Eye (tissue), 1 donor: ENCODE results near the gene CD2AP.
"Not testable (repeated sequence)": the region's sequence is repeated elsewhere in the genome, so short reads cannot be mapped to it uniquely, and the experiment has no call there.

Source experiments
- DNase-seq: peaks from one replicate; pipeline ENCODE4 v3.0.0-alpha.2; 2015

The CD2AP gene, protein sequence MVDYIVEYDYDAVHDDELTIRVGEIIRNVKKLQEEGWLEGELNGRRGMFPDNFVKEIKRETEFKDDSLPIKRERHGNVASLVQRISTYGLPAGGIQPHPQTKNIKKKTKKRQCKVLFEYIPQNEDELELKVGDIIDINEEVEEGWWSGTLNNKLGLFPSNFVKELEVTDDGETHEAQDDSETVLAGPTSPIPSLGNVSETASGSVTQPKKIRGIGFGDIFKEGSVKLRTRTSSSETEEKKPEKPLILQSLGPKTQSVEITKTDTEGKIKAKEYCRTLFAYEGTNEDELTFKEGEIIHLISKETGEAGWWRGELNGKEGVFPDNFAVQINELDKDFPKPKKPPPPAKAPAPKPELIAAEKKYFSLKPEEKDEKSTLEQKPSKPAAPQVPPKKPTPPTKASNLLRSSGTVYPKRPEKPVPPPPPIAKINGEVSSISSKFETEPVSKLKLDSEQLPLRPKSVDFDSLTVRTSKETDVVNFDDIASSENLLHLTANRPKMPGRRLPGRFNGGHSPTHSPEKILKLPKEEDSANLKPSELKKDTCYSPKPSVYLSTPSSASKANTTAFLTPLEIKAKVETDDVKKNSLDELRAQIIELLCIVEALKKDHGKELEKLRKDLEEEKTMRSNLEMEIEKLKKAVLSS

DNA sequence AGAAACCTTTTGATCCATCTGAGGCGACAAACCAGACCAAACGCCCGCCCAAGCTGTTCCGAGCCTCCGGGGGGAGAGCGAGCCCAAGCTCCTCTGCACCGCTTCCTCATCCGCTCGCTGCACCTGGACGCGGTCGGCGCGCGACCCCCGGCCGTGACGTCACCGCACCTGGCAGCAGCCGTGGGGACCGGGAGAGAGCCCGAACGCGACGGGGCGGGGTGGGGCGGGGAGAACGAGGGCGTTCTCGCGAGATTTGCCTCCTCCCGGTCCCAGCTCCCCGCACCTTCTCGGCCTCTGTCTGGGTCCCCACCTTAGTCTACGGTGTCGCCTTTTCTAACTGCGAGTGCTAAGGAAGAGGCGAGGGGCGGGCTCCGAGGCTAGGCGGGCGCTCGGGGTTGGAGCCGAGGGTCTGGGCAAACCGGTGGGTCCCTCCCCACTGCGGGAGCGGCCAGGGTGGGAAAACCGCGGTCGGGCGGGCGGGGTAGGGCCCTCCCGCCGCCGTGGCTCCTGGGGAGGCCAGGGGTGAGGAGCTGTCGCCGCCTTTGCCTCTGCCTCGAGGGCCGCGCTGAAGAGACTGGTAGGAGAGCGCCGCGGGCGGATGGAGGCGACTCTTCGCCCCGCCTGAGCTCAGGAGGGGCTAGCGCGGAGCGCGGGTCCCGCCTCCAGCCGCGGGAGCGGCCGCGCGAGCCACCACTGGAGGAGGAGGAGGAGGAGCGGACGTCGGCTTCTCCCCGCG lies at the start of gene CD2AP:
Gene CD2AP, plus strand, starts transcription at position 293 of the 736 bp plus-strand sequence. CDS start 456 bp downstream, outside the sequence.
- DNase-seq = peak; percentile 95

DNA sequence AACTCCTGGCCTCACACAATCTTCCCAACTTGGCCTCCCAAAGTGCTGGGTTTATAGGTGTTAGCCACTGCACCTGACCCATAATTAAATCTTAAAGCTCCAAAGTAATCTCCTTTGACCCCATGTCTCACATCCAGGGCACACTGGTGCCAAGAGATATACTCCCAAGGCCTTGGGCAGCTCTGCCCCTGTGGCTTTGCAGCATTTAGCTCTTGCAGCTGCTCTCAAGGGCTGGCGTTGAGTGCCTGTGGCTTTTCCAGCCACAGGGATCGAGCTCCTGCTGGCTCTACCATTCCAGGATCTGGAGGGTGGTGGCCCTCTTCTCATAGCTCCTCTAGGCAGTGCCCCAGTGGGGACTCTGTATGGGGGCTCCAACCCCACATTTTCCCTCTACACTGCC lies 49.3 kb upstream of the CD2AP start:
- no peak for DNase-seq

DNA sequence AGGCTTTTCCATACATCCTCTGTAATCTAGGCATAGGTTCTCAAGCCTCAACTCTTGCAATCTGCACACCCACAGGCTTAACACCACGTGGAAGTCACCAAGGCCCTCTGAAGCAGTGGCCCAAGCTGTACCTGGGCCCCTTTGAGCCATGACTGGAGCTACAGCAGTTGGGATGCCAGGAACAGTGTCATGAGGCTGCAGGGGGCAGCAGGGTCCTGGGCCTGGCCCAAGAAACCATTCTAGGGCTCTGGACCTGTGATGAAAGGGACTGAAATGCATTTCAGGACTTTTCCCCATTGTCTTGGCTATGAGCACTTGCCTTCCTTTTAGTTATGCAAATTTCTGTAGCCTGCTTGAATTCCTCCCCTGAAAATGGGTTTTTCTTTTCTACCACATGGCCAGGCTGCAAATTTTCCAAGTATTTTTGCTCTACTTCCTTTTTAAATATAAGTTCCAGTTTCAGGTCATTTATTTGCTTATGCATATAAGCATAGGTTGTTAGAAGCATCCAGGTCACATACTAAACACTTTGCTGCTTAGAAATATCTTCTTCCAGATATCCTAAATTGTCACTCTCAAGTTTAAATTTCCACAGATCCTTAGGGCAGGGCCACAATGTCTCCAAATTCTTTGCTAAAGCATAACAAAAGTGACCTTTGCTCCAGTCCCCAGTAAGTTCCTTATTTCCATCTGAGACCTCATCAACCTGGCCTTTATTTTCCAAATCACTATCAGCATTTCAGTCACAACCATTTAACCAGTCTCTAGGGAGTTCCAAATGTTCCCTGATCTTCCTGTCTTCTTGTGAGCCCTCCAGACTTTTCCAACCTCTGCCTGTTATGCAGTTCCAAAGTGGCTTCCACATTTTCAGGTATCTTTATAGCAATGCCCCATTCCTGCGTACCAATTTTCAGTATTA lies 48.6 kb upstream of the CD2AP start:
- no peak for DNase-seq

DNA sequence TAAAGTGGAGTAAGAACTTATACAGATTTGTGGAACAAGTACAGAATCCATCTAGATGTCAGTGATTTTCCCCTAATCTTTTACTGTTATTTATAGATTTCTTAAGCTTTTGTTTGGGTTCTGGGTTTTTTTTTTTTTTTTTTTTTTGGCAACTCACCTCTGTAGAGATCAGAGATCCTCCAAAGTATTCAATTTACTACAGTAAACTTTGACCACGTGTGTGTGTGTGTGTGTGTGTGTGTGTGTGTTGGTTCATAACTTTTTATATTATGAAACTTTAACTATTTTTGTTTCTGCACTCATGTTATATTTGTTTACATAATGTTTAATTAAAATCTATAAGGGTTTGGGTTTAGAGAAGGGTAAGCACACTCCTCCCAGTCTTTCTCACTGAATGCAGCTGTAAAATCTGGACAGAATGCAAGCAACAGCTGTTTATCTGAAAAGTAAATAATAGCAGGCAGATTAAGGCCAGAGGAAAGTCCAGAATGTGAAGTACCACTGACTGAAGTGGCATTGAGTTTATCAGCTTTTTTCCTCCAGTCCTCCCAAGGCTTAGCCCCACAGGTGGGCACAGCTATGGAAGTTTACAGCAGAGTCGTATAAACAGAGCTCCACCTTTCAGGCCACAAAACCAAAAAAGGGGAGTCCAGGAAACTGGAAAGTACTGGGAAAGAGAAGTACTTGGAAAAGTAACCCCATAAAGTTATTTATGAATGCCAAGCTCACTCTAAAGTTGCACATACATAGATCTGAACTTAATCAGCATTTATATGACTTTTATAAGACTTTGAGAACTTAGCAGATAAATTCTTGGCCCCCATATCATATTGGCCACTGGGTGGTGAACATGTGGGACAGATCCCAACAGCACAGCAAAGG lies 43.0 kb upstream of the CD2AP start:
- no peak for DNase-seq

DNA sequence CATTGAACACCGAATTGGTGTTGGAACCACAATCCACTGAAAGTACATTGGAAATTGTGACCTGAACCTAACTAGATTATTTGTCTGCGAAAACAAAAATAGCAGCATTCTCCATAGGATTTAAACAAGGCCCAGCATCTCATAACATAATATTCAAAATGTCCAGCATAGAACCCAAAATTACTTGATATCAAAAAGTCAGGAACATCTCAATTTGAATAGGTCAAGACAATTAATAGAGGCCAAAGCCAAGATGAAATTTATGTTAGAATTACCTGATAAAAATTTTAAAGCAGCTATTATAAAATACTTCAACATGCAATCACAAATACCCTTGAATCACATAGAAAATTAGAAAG lies 42.4 kb upstream of the CD2AP start:
- DNase-seq = no peak

DNA sequence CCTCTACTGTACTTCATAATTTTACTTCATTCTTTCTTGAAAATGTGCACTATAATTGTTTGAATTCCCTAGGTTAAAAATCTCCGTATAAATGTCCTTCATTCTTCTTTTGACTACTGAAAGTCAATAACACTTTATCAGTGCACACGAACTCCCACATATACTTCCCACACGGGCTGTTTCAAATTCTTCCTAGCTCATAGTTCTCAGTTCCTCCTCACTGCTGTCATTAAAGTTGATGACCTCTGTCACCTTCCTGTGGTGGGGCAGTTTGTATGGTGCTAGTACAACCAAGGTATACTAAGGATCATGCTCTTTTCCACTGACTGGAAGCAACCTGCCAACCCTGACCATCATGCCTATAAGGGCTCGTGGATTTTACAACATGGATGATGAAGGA lies 40.0 kb upstream of the CD2AP start:
- no peak for DNase-seq

DNA sequence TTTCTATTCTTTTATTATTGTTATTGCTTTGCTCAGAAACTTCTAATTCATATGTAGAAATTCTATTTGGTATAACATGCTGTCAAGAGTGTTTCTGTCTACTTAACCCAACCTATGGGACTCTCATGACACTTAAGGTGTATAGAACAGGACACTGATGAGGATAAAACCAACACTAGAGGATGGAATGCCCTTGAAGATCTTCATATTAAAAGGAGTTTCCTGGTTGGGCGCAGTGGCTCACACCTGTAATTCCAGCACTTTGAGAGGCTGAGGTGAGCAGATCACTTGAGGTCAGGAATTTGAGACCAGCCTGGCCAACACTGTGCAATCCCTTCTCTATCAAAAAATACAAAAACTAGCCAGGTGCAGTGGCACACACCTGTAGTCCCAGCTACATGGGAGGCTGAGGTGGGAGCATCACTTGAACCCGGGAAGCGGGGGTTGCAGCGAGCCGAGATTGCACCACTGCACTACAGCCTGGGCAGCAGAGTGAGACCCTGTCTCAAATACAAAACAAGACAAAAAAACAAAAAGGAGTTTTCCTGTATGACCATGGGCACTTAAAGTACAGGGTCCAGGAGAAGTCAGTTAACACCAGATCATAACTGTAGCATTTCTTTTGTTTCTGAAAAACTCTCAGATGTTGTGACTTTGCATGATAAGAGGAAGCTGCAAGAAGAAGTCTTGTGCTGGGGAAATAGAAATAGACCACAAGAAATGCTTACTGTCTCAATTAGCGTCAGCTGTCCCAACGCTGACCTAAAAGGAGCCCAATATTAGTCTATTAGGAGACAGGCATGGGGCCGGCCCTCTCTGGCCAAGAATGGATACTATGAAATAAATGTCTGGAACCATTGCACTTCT lies 38.9 kb upstream of the CD2AP start:
- no peak for DNase-seq

DNA sequence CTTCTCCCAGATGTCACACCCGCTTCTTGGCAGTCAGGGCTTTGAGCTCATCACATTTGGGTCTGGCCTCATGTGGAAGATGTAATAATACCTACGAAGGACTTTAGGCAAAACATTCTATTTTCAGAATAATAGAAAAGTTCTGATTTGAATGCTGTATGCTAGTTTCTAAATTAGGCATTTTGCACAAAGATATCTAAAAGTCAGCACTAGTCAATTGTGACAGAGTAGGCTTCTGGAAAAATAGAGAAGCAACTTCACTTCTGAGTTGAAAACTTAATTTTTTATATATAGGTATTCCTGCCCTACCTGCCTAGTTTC lies 38.3 kb upstream of the CD2AP start:
- DNase-seq = no peak

DNA sequence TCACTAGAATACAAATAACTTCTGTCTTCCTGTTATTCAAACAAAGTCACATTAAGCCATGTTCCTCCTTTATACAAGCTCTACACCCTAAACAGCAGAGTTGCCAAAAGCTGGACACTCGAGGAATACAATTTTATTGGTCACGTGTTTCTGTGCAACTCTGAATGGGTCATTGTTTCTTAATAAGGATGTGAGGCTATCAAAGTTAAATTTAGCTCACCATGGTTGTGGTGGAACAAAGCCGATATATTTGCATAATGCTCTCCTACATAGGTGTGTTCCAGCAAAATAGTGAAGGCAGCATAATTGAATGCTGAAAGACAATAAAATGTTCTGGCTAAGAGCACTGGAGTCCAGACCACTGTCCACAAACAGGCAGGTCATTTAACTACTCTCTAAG lies 36.9 kb upstream of the CD2AP start:
- no peak for DNase-seq

DNA sequence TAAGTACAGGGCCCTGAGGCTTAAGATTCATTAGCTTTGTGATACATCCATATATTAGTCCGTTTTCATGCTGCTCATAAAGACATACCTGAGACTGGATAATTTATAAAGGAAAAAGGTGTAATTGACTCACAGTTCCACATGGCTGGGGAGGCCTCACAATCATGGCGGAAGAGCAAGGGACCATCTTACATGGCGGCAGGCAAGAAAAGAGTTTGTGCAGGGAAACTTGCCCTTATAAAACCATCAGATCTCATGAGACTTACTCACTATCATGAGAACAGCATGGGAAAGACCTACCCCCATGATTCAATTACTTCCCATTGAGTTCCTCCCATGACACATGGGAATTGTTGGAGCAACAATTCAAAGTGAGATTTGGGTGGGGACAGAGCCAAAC lies 32.6 kb upstream of the CD2AP start:
- DNase-seq = not testable (repeated sequence)

DNA sequence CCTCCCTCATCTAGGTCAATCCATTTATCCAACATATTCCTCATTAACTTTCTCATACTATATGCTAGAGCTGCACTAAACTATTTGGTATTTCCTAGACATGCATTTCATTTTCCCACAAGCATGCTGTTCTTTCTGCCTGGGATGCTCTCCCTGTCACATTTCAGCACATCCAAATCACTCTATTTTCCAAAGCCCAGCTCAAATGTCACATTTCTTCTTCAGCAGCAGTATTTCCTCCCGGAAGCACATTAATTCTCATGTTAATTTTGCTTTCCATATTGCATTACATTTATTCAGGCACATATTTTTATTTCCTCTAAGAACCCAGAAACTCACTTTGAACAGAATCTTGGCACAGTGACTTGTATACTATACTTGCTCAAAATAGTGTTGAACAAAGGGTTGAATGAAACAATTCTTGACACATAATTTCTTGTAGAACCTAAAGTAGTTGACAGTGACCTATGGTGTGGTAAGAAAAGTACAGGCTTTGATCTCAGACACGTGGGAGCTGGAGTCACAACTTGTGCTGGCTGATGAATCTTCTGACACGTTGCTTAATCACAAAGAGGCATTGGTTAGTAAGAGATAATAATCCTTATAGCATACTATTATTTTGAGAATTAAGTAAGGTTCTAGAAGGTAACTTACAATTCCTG lies 30.8 kb upstream of the CD2AP start:
- DNase-seq = peak; percentile 3

DNA sequence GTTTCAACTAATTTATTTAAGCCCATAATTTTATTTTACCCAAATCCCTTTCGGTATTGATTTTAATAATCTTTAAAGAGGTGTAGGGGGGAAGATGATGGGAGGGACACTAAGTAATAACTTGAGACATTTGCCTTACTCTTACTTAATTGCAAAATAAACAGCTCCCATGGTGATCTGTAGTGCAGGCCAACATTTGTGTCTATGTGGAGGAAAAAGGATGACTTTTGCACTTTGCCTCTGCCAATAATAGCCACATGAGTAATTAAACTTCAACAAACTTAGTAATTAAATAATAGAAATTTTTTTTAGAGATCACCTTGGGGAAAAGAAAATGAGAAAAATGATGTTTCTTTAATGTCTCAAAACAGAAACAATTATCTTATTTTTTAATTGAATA lies 29.9 kb upstream of the CD2AP start:
- DNase-seq = no peak

DNA sequence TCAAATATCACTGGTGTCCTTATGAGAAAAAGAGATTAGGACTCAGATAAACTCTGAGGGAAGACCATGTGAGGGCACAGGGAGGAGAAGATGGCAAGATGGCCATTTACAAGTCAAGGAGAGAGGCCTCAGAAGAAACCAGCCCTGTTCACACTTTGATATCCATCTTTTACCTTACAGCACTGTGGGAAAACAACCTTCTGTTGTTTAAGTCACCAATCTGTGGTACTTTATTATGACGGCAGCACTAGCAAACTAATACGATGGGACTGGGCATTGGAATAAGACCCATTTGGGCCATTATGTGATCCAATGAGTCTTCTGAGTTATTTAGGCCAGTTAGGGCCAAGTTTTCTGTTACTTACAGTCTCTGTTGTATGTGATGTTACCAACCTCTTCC lies 26.4 kb upstream of the CD2AP start:
- DNase-seq = no peak

DNA sequence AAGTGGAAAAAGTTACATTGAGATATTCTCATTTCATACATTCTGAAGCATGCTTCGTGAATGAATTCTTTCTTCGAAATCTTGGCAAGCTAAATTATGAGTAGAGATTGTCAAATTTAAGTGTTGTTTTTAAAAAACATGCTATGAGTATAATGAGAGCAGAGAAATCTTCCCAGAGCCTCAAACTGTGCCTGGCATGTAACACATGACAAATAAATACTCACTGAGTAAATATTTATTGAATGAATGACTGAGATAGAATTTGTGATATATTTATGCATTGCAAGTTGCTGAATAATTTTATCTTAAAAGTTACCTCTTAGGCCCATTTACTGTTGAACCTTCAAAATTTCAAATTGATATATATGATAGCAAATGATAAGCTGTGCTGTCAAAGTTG lies 24.7 kb upstream of the CD2AP start:
- no peak for DNase-seq

DNA sequence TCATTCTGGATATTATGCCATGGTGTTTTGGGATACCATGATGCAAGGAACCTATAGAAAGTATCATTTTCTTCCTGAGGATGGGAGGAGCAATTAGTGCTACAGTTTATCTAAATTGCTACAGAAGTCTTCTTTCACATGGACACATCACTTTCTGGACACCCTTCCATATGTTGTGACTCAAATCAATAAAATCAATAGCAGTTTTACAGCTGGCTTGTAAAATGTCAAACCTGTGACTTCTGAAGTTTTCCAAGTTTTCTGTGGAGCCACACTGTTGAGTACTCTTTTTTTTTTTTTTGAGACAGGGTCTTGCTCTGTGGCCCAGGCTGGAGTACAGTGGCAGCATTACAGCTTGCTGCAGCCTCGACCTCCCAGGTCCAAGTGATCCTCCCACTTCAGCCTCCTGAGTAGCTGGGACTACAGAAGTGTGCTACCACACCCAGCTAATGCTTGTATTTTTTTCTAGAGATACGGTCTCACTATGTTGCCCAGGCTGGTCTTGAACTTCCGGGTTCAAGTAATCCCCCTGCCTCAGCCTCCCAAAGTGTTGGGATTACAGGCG lies 24.1 kb upstream of the CD2AP start:
- DNase-seq = no peak

DNA sequence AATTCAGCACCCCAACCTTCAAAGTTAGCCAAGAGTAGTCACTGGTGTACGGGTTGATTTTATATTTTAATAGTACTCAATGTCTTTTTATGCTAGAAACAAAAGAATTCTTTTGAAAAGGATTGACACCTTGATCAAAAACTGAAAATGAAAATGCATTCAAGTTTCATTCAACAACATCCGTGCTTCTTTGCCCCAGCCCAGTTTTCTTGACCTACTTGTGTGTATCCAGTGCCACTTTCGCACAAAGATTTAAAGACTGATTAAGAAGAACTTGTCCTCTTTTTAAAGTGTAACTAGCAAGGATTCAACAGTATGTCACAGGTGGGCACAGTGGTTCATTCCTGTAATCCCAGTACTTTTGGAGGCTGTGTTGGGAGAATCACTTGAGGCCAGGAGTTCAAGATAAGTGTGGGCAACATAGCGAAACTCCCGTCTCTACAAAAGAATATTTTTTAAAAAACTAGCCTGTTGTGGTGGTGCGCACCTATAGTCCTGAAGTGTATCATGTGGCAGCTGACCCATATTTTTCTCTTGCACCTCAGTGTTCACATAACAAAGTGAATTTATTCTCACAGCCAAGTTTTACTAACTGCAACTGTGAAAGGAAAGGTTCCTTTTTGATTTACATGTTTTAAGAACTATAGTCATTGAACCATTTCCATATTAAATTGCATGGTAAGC lies 22.7 kb upstream of the CD2AP start:
- DNase-seq = no peak

DNA sequence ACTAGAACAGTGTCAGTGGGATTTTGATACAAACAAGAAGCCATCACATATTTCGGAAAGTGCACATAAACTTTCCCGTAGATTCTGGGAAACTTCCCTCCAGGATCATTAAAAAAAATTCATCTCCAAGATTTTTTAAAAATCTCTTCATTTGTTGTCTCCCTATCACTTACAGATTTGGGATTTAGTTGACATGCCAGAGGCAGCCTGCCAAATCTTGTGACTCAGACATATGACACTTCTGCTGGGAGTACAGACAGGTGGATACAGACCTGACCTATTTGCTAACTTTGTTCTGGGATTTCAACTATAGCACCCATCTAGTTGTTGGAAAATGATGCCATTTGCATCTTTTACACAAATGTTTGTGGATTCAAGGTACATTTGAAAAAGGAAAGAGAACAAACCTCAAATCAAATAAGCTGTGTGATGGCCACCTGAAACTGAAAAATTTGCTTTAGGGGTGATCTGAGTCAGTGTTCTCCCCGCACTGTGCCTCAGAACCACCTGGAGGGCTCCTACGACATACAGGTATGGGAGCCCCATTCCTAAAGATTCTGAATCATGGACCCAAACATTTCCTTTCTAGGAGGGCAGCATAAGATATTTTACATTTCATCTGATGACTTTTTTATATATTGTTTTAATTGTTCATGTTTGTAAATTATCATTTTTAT lies 21.9 kb upstream of the CD2AP start:
- no peak for DNase-seq

DNA sequence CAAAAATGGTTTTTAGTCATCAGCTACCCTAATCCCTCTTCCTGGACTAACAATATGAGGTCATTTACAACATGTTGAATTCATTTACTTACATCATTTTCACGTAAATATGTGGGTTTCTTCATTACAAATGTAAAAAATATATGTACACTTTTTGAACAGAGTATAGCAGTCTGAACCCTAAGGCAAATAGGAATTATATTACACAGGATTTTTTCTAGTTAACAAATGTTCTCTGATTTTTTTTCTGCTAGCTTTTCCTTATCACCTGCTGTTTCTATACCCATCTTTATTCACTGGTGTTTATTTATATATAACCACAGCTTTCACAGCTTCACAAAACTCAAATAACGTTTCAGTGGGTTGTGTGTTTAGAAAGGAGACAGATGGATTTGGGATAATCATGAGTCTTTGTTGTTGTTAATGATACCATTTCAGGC lies 21.0 kb upstream of the CD2AP start:
- DNase-seq = no peak

DNA sequence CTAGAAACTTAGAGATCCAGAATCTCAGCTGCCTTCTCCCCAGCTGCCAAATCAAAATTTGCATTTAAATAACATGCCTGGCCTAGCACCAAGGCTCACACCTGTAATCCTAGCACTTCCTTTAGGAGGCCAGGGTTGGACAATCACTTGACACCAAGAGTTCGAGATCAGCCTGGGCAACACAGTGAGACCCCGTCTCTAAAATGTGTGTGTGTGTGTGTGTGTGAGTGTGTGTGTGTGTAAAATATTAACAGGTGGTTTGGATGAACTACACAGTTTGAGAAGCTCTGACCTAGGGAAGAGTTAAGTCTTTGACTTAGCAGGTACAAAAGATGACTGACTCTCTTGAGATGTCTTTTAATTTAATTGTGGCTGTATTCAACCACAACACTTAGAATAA lies 20.2 kb upstream of the CD2AP start:
- DNase-seq = no peak
